ENCODE results near the gene RSPH4A.
"Not testable (repeated sequence)": the region's sequence is repeated elsewhere in the genome, so short reads cannot be mapped to it uniquely, and the experiment has no call there.

Gene RSPH4A

GRCh38 chr6:116586276-116586675 is 30.0 kb upstream of the RSPH4A start:
- Histone ChIP-seq H3K27me3 (ENCODE audit: control insufficient read depth, insufficient read depth, low read length) (no peaks in the 10 kb centered on the region), H3K9ac (ENCODE audit: low read depth, low read length) (no peak overlapping the region), H3K9me3 (ENCODE audit: control insufficient read depth, insufficient read depth, low read length) (no peaks in the 10 kb centered on the region), H3K36me3 (ENCODE audit: control insufficient read depth, insufficient read depth, low read length) (peaks cover under 1% of the 10 kb centered on the region), H3K4me3 (ENCODE audit: low read depth, low read length) (no peak overlapping the region), H3K4me1 (ENCODE audit: control insufficient read depth, insufficient read depth, low read length) (no peaks in the 10 kb centered on the region)

GRCh38 chr6:116586738-116587137 is 29.5 kb upstream of the RSPH4A start:
- H3K4me3 ChIP-seq (ENCODE audit: low read depth, low read length), result no peak overlapping the region
- H3K36me3 ChIP-seq (ENCODE audit: control insufficient read depth, insufficient read depth, low read length), result peaks cover 4% of the 10 kb centered on the region

GRCh38 chr6:116595247-116595646 is 21.0 kb upstream of the RSPH4A start:
- no peaks in the 10 kb centered on the region for H3K9me3 ChIP-seq (ENCODE audit: control insufficient read depth, insufficient read depth, low read length)
- no peaks in the 10 kb centered on the region for H3K27me3 ChIP-seq (ENCODE audit: control insufficient read depth, insufficient read depth, low read length)
- no peak overlapping the region for H3K9ac ChIP-seq (ENCODE audit: low read depth, low read length)
- H3K36me3 ChIP-seq (ENCODE audit: control insufficient read depth, insufficient read depth, low read length), result peaks cover 4% of the 10 kb centered on the region
- no peak overlapping the region for H3K4me3 ChIP-seq (ENCODE audit: low read depth, low read length)
- H3K4me1 ChIP-seq (ENCODE audit: control insufficient read depth, insufficient read depth, low read length), result no peaks in the 10 kb centered on the region

More at GRCh38 chr6:116586738-116587137, 29.5 kb upstream of the RSPH4A start:
- Histone ChIP-seq H3K27me3 (ENCODE audit: control insufficient read depth, insufficient read depth, low read length) (no peaks in the 10 kb centered on the region), H3K9me3 (ENCODE audit: control insufficient read depth, insufficient read depth, low read length) (no peaks in the 10 kb centered on the region), H3K4me1 (ENCODE audit: control insufficient read depth, insufficient read depth, low read length) (no peaks in the 10 kb centered on the region), H3K9ac (ENCODE audit: low read depth, low read length) (no peak overlapping the region)

GRCh38 chr6:116596815-116597214 is 19.5 kb upstream of the RSPH4A start:
- Histone ChIP-seq H3K36me3 (ENCODE audit: control insufficient read depth, insufficient read depth, low read length) (no peaks in the 10 kb centered on the region), H3K27me3 (ENCODE audit: control insufficient read depth, insufficient read depth, low read length) (no peaks in the 10 kb centered on the region), H3K4me3 (ENCODE audit: low read depth, low read length) (no peak overlapping the region), H3K9ac (ENCODE audit: low read depth, low read length) (no peak overlapping the region), H3K9me3 (ENCODE audit: control insufficient read depth, insufficient read depth, low read length) (no peaks in the 10 kb centered on the region), H3K4me1 (ENCODE audit: control insufficient read depth, insufficient read depth, low read length) (no peaks in the 10 kb centered on the region)

- not testable (repeated sequence) for H3K36me3 ChIP-seq (ENCODE audit: control insufficient read depth, insufficient read depth, low read length); H3K4me3 ChIP-seq (ENCODE audit: low read depth, low read length); H3K27me3 ChIP-seq (ENCODE audit: control insufficient read depth, insufficient read depth, low read length)
These were observed 12.4 kb upstream of the RSPH4A start for GRCh38 chr6:116603916-116604315.

GRCh38 chr6:116604868-116605267 is 11.4 kb upstream of the RSPH4A start:
- H3K4me1 ChIP-seq (ENCODE audit: control insufficient read depth, insufficient read depth, low read length); H3K36me3 ChIP-seq (ENCODE audit: control insufficient read depth, insufficient read depth, low read length); H3K9ac ChIP-seq (ENCODE audit: low read depth, low read length); H3K4me3 ChIP-seq (ENCODE audit: low read depth, low read length); H3K9me3 ChIP-seq (ENCODE audit: control insufficient read depth, insufficient read depth, low read length); H3K27me3 ChIP-seq (ENCODE audit: control insufficient read depth, insufficient read depth, low read length): not testable (repeated sequence)

More at GRCh38 chr6:116603916-116604315, 12.4 kb upstream of the RSPH4A start:
- H3K9me3 ChIP-seq (ENCODE audit: control insufficient read depth, insufficient read depth, low read length); H3K9ac ChIP-seq (ENCODE audit: low read depth, low read length); H3K4me1 ChIP-seq (ENCODE audit: control insufficient read depth, insufficient read depth, low read length): not testable (repeated sequence)

GRCh38 chr6:116605935-116606334 is 10.3 kb upstream of the RSPH4A start:
- Histone ChIP-seq H3K9me3 (ENCODE audit: control insufficient read depth, insufficient read depth, low read length) (no peaks in the 10 kb centered on the region), H3K4me1 (ENCODE audit: control insufficient read depth, insufficient read depth, low read length) (peaks cover 3% of the 10 kb centered on the region), H3K36me3 (ENCODE audit: control insufficient read depth, insufficient read depth, low read length) (no peaks in the 10 kb centered on the region), H3K4me3 (ENCODE audit: low read depth, low read length) (no peak overlapping the region), H3K27me3 (ENCODE audit: control insufficient read depth, insufficient read depth, low read length) (no peaks in the 10 kb centered on the region), H3K9ac (ENCODE audit: low read depth, low read length) (no peak overlapping the region)

- Histone ChIP-seq H3K9me3 (ENCODE audit: control insufficient read depth, insufficient read depth, low read length) (no peaks in the 10 kb centered on the region), H3K9ac (ENCODE audit: low read depth, low read length) (peak overlapping the region; percentile 32), H3K36me3 (ENCODE audit: control insufficient read depth, insufficient read depth, low read length) (no peaks in the 10 kb centered on the region), H3K27me3 (ENCODE audit: control insufficient read depth, insufficient read depth, low read length) (no peaks in the 10 kb centered on the region), H3K4me3 (ENCODE audit: low read depth, low read length) (no peak overlapping the region), H3K4me1 (ENCODE audit: control insufficient read depth, insufficient read depth, low read length) (peaks cover 6% of the 10 kb centered on the region)
These were observed 5.2 kb upstream of the RSPH4A start for GRCh38 chr6:116611056-116611455.

- H3K9ac ChIP-seq (ENCODE audit: low read depth, low read length), result no peak overlapping the region
- peaks cover 22% of the 10 kb centered on the region for H3K27me3 ChIP-seq (ENCODE audit: control insufficient read depth, insufficient read depth, low read length)
- H3K4me3 ChIP-seq (ENCODE audit: low read depth, low read length), result peak overlapping the region; percentile 74
- no peaks in the 10 kb centered on the region for H3K36me3 ChIP-seq (ENCODE audit: control insufficient read depth, insufficient read depth, low read length)
- no peaks in the 10 kb centered on the region for H3K4me1 ChIP-seq (ENCODE audit: control insufficient read depth, insufficient read depth, low read length)
- no peaks in the 10 kb centered on the region for H3K9me3 ChIP-seq (ENCODE audit: control insufficient read depth, insufficient read depth, low read length)
These were observed 416 bp downstream of the RSPH4A start for GRCh38 chr6:116616737-116617053.

- H3K9ac ChIP-seq (ENCODE audit: low read depth, low read length), result no peak overlapping the region
- H3K4me3 ChIP-seq (ENCODE audit: low read depth, low read length), result no peak overlapping the region
- H3K4me1 ChIP-seq (ENCODE audit: control insufficient read depth, insufficient read depth, low read length), result no peaks in the 10 kb centered on the region
- no peaks in the 10 kb centered on the region for H3K9me3 ChIP-seq (ENCODE audit: control insufficient read depth, insufficient read depth, low read length)
- H3K36me3 ChIP-seq (ENCODE audit: control insufficient read depth, insufficient read depth, low read length), result no peaks in the 10 kb centered on the region
- H3K27me3 ChIP-seq (ENCODE audit: control insufficient read depth, insufficient read depth, low read length), result no peaks in the 10 kb centered on the region
These were observed 7.9 kb downstream of the RSPH4A start for GRCh38 chr6:116624036-116624805.

- Histone ChIP-seq H3K27me3 (ENCODE audit: control insufficient read depth, insufficient read depth, low read length) (no peaks in the 10 kb centered on the region), H3K4me1 (ENCODE audit: control insufficient read depth, insufficient read depth, low read length) (no peaks in the 10 kb centered on the region), H3K9me3 (ENCODE audit: control insufficient read depth, insufficient read depth, low read length) (no peaks in the 10 kb centered on the region), H3K4me3 (ENCODE audit: low read depth, low read length) (no peak overlapping the region), H3K36me3 (ENCODE audit: control insufficient read depth, insufficient read depth, low read length) (no peaks in the 10 kb centered on the region), H3K9ac (ENCODE audit: low read depth, low read length) (no peak overlapping the region)
These were observed 9.6 kb downstream of the RSPH4A start for GRCh38 chr6:116625872-116626271.

GRCh38 chr6:116629563-116629981 is 13.3 kb downstream of the RSPH4A start:
- H3K4me3 ChIP-seq (ENCODE audit: low read depth, low read length), result no peak overlapping the region
- no peaks in the 10 kb centered on the region for H3K9me3 ChIP-seq (ENCODE audit: control insufficient read depth, insufficient read depth, low read length)
- no peak overlapping the region for H3K9ac ChIP-seq (ENCODE audit: low read depth, low read length)
- peaks cover 3% of the 10 kb centered on the region for H3K36me3 ChIP-seq (ENCODE audit: control insufficient read depth, insufficient read depth, low read length)
- H3K4me1 ChIP-seq (ENCODE audit: control insufficient read depth, insufficient read depth, low read length), result no peaks in the 10 kb centered on the region
- H3K27me3 ChIP-seq (ENCODE audit: control insufficient read depth, insufficient read depth, low read length), result no peaks in the 10 kb centered on the region
